ENCODE data around the gene BRME1.

Gene BRME1

GRCh38 chr19:13848340-13848677 is 57.6 kb downstream of the BRME1 start:
- Histone ChIP-seq H3K9ac (ENCODE audit: low read depth, low read length) (peak overlapping the region; percentile 96; the same call in 1 of the 2 replicates), H3K27me3 (ENCODE audit: insufficient read depth, low read length) (peaks cover 5% of the 10 kb centered on the region), H3K27ac (ENCODE audit: low read length) (no peak overlapping the region), H3K4me1 (ENCODE audit: insufficient read depth, low read length) (peaks cover 24% of the 10 kb centered on the region), H3K4me3 (ENCODE audit: low read length) (peak overlapping the region; percentile 78; the same call in 1 of the 2 replicates), H3K36me3 (ENCODE audit: insufficient read depth, low read depth, low read length) (no peaks in the 10 kb centered on the region), H3K9me3 (ENCODE audit: insufficient read depth, low read depth, low read length) (no peaks in the 10 kb centered on the region)

GRCh38 chr19:13847407-13848339 is 58.2 kb downstream of the BRME1 start:
- peaks cover 28% of the 10 kb centered on the region for H3K4me1 ChIP-seq (ENCODE audit: insufficient read depth, low read length)

GRCh38 chr19:13846557-13847406 is 59.1 kb downstream of the BRME1 start:
- Histone ChIP-seq H3K4me1 (ENCODE audit: insufficient read depth, low read length) (peaks cover 28% of the 10 kb centered on the region), H3K9me3 (ENCODE audit: insufficient read depth, low read depth, low read length) (no peaks in the 10 kb centered on the region)

More at GRCh38 chr19:13847407-13848339, 58.2 kb downstream of the BRME1 start:
- peak overlapping the region; percentile 97 for H3K27ac ChIP-seq (ENCODE audit: low read length)
- no peaks in the 10 kb centered on the region for H3K36me3 ChIP-seq (ENCODE audit: insufficient read depth, low read depth, low read length)
- H3K9me3 ChIP-seq (ENCODE audit: insufficient read depth, low read depth, low read length): no peaks in the 10 kb centered on the region
- H3K9ac ChIP-seq (ENCODE audit: low read depth, low read length): peak overlapping the region; percentile 96
- peaks cover 5% of the 10 kb centered on the region for H3K27me3 ChIP-seq (ENCODE audit: insufficient read depth, low read length)
- peak overlapping the region; percentile 78; the same call in 1 of the 2 replicates for H3K4me3 ChIP-seq (ENCODE audit: low read length)

GRCh38 chr19:13844130-13844631 is 61.7 kb downstream of the BRME1 start:
- Histone ChIP-seq H3K9me3 (ENCODE audit: insufficient read depth, low read depth, low read length) (no peaks in the 10 kb centered on the region), H3K9ac (ENCODE audit: low read depth, low read length) (no peak overlapping the region), H3K4me1 (ENCODE audit: insufficient read depth, low read length) (peaks cover 24% of the 10 kb centered on the region), H3K27ac (ENCODE audit: low read length) (no peak overlapping the region), H3K4me3 (ENCODE audit: low read length) (no peak overlapping the region), H3K36me3 (ENCODE audit: insufficient read depth, low read depth, low read length) (no peaks in the 10 kb centered on the region), H3K27me3 (ENCODE audit: insufficient read depth, low read length) (no peaks in the 10 kb centered on the region; the same call in 1 of the 2 replicates)

More at GRCh38 chr19:13846557-13847406, 59.1 kb downstream of the BRME1 start:
- Histone ChIP-seq H3K27me3 (ENCODE audit: insufficient read depth, low read length) (peaks cover 5% of the 10 kb centered on the region), H3K9ac (ENCODE audit: low read depth, low read length) (peak overlapping the region; percentile 96), H3K4me3 (ENCODE audit: low read length) (peak overlapping the region; percentile 78), H3K27ac (ENCODE audit: low read length) (peak overlapping the region; percentile 97), H3K36me3 (ENCODE audit: insufficient read depth, low read depth, low read length) (no peaks in the 10 kb centered on the region)

GRCh38 chr19:13843104-13843921 is 62.6 kb downstream of the BRME1 start:
- H3K27ac ChIP-seq (ENCODE audit: low read length): no peak overlapping the region
- no peaks in the 10 kb centered on the region for H3K9me3 ChIP-seq (ENCODE audit: insufficient read depth, low read depth, low read length)
- no peaks in the 10 kb centered on the region for H3K36me3 ChIP-seq (ENCODE audit: insufficient read depth, low read depth, low read length)
- no peaks in the 10 kb centered on the region; the same call in 1 of the 2 replicates for H3K27me3 ChIP-seq (ENCODE audit: insufficient read depth, low read length)
- H3K9ac ChIP-seq (ENCODE audit: low read depth, low read length): peak overlapping the region; percentile 67; the same call in 1 of the 2 replicates
- peak overlapping the region; percentile 68 for H3K4me3 ChIP-seq (ENCODE audit: low read length)
- peaks cover 21% of the 10 kb centered on the region for H3K4me1 ChIP-seq (ENCODE audit: insufficient read depth, low read length)

GRCh38 chr19:13842291-13843103 is 63.4 kb downstream of the BRME1 start:
- no peaks in the 10 kb centered on the region for H3K9me3 ChIP-seq (ENCODE audit: insufficient read depth, low read depth, low read length)
- H3K27ac ChIP-seq (ENCODE audit: low read length): no peak overlapping the region
- H3K4me3 ChIP-seq (ENCODE audit: low read length): peak overlapping the region; percentile 68
- H3K27me3 ChIP-seq (ENCODE audit: insufficient read depth, low read length): no peaks in the 10 kb centered on the region; the same call in 1 of the 2 replicates
- H3K9ac ChIP-seq (ENCODE audit: low read depth, low read length): peak overlapping the region; percentile 67; the same call in 1 of the 2 replicates
- peaks cover 18% of the 10 kb centered on the region for H3K4me1 ChIP-seq (ENCODE audit: insufficient read depth, low read length)
- no peaks in the 10 kb centered on the region for H3K36me3 ChIP-seq (ENCODE audit: insufficient read depth, low read depth, low read length)

- Histone ChIP-seq H3K9me3 (ENCODE audit: insufficient read depth, low read depth, low read length) (no peaks in the 10 kb centered on the region), H3K4me3 (ENCODE audit: low read length) (peak overlapping the region; percentile 67), H3K4me1 (ENCODE audit: insufficient read depth, low read length) (peaks cover 18% of the 10 kb centered on the region), H3K9ac (ENCODE audit: low read depth, low read length) (peak overlapping the region; percentile 63; the same call in 1 of the 2 replicates), H3K27ac (ENCODE audit: low read length) (no peak overlapping the region), H3K27me3 (ENCODE audit: insufficient read depth, low read length) (no peaks in the 10 kb centered on the region; the same call in 1 of the 2 replicates), H3K36me3 (ENCODE audit: insufficient read depth, low read depth, low read length) (no peaks in the 10 kb centered on the region)
Observed at GRCh38 chr19:13841962-13842290, 64.0 kb downstream of the BRME1 start.

- H3K4me3 ChIP-seq (ENCODE audit: low read length): peak overlapping the region; percentile 67; the same call in 1 of the 2 replicates
- H3K36me3 ChIP-seq (ENCODE audit: insufficient read depth, low read depth, low read length): no peaks in the 10 kb centered on the region; the same call in 1 of the 2 replicates
- no peaks in the 10 kb centered on the region; the same call in 1 of the 2 replicates for H3K27me3 ChIP-seq (ENCODE audit: insufficient read depth, low read length)
- no peaks in the 10 kb centered on the region for H3K9me3 ChIP-seq (ENCODE audit: insufficient read depth, low read depth, low read length)
- H3K9ac ChIP-seq (ENCODE audit: low read depth, low read length): no peak overlapping the region; the same call in 1 of the 2 replicates
- no peak overlapping the region for H3K27ac ChIP-seq (ENCODE audit: low read length)
- H3K4me1 ChIP-seq (ENCODE audit: insufficient read depth, low read length): peaks cover 18% of the 10 kb centered on the region
Observed at GRCh38 chr19:13841086-13841961, 64.6 kb downstream of the BRME1 start.

GRCh38 chr19:13840305-13841085 is 65.4 kb downstream of the BRME1 start:
- H3K27ac ChIP-seq (ENCODE audit: low read length): no peak overlapping the region
- peaks cover 18% of the 10 kb centered on the region for H3K4me1 ChIP-seq (ENCODE audit: insufficient read depth, low read length)

More at GRCh38 chr19:13840305-13841085, 65.4 kb downstream of the BRME1 start:
- Histone ChIP-seq H3K4me3 (ENCODE audit: low read length) (no peak overlapping the region), H3K36me3 (ENCODE audit: insufficient read depth, low read depth, low read length) (peaks cover 6% of the 10 kb centered on the region; the same call in 1 of the 2 replicates), H3K9me3 (ENCODE audit: insufficient read depth, low read depth, low read length) (no peaks in the 10 kb centered on the region), H3K9ac (ENCODE audit: low read depth, low read length) (no peak overlapping the region; the same call in 1 of the 2 replicates), H3K27me3 (ENCODE audit: insufficient read depth, low read length) (no peaks in the 10 kb centered on the region; the same call in 1 of the 2 replicates)
